K562 (cell line): ENCODE data around the gene NINL. TPM values are rescaled to one million over a fixed set of nuclear protein-coding genes. Genes with fewer than 3 reads are reported as not detected.

ENCODE experiments used
- ARID2 ChIP-seq: fragments of 450-650 bp; IDR thresholded peaks from 2 replicates; pipeline ENCODE4 v1.6.1; 2017; ENCODE audit warnings: antibody characterized with exemption, mild to moderate bottlenecking
- BMI1 ChIP-seq: fragments of 150-350 bp; IDR thresholded peaks from 2 replicates; pipeline ENCODE4 v1.6.1; 2014; ENCODE audit warnings: low read length
- ESRRB ChIP-seq: fragments of 250-450 bp; sonication (Bioruptor Pico); IDR thresholded peaks from 2 replicates; pipeline ENCODE4 v1.5.0; 2020; ENCODE audit warnings: mild to moderate bottlenecking, moderate library complexity, borderline replicate concordance
- GATAD2B ChIP-seq: fragments of 450-650 bp; IDR thresholded peaks from 2 replicates; pipeline ENCODE4 v1.6.1; 2017; ENCODE audit warnings: mild to moderate bottlenecking, borderline replicate concordance
- HDAC1 ChIP-seq, 2 experiments: fragments of 450-650 bp; IDR thresholded peaks; 2 replicates each; pipeline ENCODE4 v1.6.1; 2016 to 2017; ENCODE audit warnings: inconsistent platforms in 1 of 2, mild to moderate bottlenecking in 1 of 2, moderate library complexity in 1 of 2
- MAZ ChIP-seq, 2 experiments: fragments of 450-650 bp in 1 of 2; sonication (generic) in 1 of 2; formaldehyde crosslinking; IDR thresholded peaks in 1 of 2; conservative IDR thresholded peaks in 1 of 2; 2 replicates each; pipeline versions ENCODE4 v1.4.0 to v1.5.0; 2020; ENCODE audit warnings: mild to moderate bottlenecking in 1 of 2, missing genetic modification reagents in 1 of 2
- MEIS2 ChIP-seq: fragments of 450-650 bp; IDR thresholded peaks from 2 replicates; pipeline ENCODE4 v1.6.1; 2014; ENCODE audit warnings: mild to moderate bottlenecking; ENCODE audit not compliant: partially characterized antibody
- NRF1 ChIP-seq, 2 experiments: fragments of 450-650 bp; IDR thresholded peaks in 1 of 2; conservative IDR thresholded peaks in 1 of 2; 2 replicates each; pipeline ENCODE4 v1.6.1; 2014; ENCODE audit warnings: mild to moderate bottlenecking in 2 of 2
- PRPF4 ChIP-seq: fragments of 200-400 bp; formaldehyde crosslinking; IDR thresholded peaks from one replicate; pipeline ENCODE4 v1.6.1; 2017; ENCODE audit warnings: low read length, low read depth, mild to moderate bottlenecking; ENCODE audit not compliant: insufficient read depth, poor library complexity, severe bottlenecking
- RAD21 ChIP-seq, 2 experiments: fragments of 250-450 bp in 1 of 2; fragments of 450-650 bp in 1 of 2; sonication (Bioruptor Pico) in 1 of 2; formaldehyde crosslinking in 1 of 2; IDR thresholded peaks in 1 of 2; conservative IDR thresholded peaks in 1 of 2; 2 replicates each; pipeline versions ENCODE4 v1.4.0 to v1.8.0; 2020 to 2022; ENCODE audit warnings: mild to moderate bottlenecking in 2 of 2, moderate library complexity in 1 of 2
- RHOXF2B ChIP-seq: fragments of 250-450 bp; sonication (Bioruptor Pico); conservative IDR thresholded peaks from 2 replicates; pipeline ENCODE4 v1.5.1; 2021
- SPI1 ChIP-seq: IDR thresholded peaks from 2 replicates; pipeline ENCODE4 v1.6.1; 2011; ENCODE audit warnings: low read depth, low read length, control low read depth, borderline replicate concordance
- TEAD4 ChIP-seq, 2 experiments: sonication (generic) in 1 of 2; formaldehyde crosslinking in 1 of 2; IDR thresholded peaks; 2 replicates each; pipeline versions ENCODE4 v1.6.1 to v1.8.0; 2012 to 2022; ENCODE audit warnings: borderline replicate concordance in 1 of 2, inconsistent platforms in 1 of 2, low read length in 1 of 2, mild to moderate bottlenecking in 1 of 2, missing genetic modification reagents in 1 of 2
- THRAP3 ChIP-seq: fragments of 450-650 bp; IDR thresholded peaks from 2 replicates; pipeline ENCODE4 v1.6.1; 2016; ENCODE audit warnings: mild to moderate bottlenecking, inconsistent platforms, borderline replicate concordance
- ZFX ChIP-seq: sonication (generic); formaldehyde crosslinking; IDR thresholded peaks from 2 replicates; pipeline ENCODE4 v1.8.0; 2022; ENCODE audit warnings: mild to moderate bottlenecking, missing genetic modification reagents, moderate library complexity
- ZNF24 ChIP-seq: fragments of 450-650 bp; IDR thresholded peaks from 2 replicates; pipeline ENCODE4 v1.6.1; 2016
- polyA plus RNA-seq, 8 experiments: library from polyadenylated mRNA; depleted of rRNA in 4 of 8; stranded (reverse) in 5 of 8; unstranded in 3 of 8; fragments of >200 nt; fragmentation: Nextera tagmentation in 2 of 8; fragmentation: Illumina TruSeq in 1 of 8; extraction: Ambion mirVana in 2 of 8; extraction: Trizol in 1 of 8; gene quantifications; 2 replicates each; pipeline versions ENCODE4 v1.2.1 to v1.2.3, GENCODE V29; 2011 to 2014; ENCODE audit warnings: inconsistent platforms in 1 of 8, missing spikeins in 1 of 8
- total RNA-seq, 7 experiments: library from RNA; depleted of rRNA in 6 of 7; stranded (reverse); fragments of >200 nt in 6 of 7; fragmentation: Illumina TruSeq in 2 of 7; extraction: Trizol in 2 of 7; gene quantifications; 2 replicates each; pipeline versions ENCODE4 v1.2.1 to v1.2.3, GENCODE V29; 2011 to 2021; ENCODE audit warnings: low replicate concordance in 1 of 7
- TF ChIP-seq, protein P1 (sequence below): fragments of 250-450 bp; sonication (Bioruptor Pico); IDR thresholded peaks from 2 replicates; pipeline ENCODE4 v1.8.0; 2021; ENCODE audit warnings: moderate library complexity, mild to moderate bottlenecking, inconsistent platforms
- TF ChIP-seq, protein P2 (sequence below): fragments of 450-650 bp; formaldehyde crosslinking; IDR thresholded peaks from 2 replicates; pipeline ENCODE4 v1.4.0; 2020; ENCODE audit warnings: mild to moderate bottlenecking, moderate library complexity
- TF ChIP-seq, protein P3 (sequence below), 2 experiments: IDR thresholded peaks in 1 of 2; conservative IDR thresholded peaks in 1 of 2; 2 replicates each; pipeline ENCODE4 v1.6.1; 2016; ENCODE audit warnings: low read depth in 2 of 2, mild to moderate bottlenecking in 1 of 2, missing compliant biosample characterization in 1 of 2, missing genetic modification characterization in 1 of 2, moderate library complexity in 1 of 2
- TF ChIP-seq, protein P4 (sequence below): fragments of 450-650 bp; conservative IDR thresholded peaks from 2 replicates; pipeline ENCODE4 v1.6.1; 2016; ENCODE audit warnings: missing genetic modification characterization, low read depth, mild to moderate bottlenecking, missing compliant biosample characterization, moderate library complexity

NINL gene
- total and polyA plus RNA-seq, 9 of the 15 experiments (the other 6 are each of a cell fraction or from before 2014, with no cell fraction given), result 0.03 to 0.22 (median 0.05) TPM; not detected in 5

DNA sequence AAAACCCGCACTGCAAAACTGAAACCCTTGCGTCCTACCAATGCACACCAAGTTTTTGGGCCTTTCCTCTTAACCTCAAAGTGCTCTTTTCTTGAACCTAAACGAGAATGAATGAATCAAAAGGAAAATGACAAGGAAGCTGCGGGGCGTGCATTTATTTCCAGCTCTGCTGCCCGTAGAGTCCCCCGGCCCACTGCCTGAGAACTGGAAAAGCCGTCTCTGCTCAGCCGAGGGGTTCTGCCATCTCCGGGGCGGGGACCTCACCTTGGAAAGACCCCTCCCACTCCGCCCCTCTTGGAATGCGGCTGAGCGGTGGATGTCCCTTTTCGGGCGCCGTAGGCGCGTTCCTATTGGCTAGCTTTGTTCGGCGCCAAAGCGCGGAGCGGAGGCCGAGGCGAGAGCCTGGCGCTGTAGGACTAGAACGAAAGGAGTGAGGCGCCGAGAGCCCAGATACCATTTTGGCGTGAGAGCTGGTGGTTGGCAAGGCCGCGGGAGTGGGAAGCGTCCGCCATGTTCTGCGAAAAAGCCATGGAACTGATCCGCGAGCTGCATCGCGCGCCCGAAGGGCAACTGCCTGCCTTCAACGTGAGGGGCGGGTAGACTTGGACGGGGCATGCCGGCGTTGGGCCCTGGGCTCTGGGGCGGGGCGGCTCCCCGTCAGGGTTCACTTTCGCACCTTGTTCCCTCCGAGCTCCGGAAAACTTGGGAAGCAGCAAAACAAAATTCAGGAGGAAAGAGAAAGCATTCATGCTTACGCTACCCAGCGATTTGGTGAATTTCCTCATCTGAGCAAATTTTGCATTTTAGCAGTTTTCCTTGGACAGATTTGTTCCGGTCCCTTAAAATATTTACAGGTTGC lies 177.8 kb downstream of the NINL start, which contains the start of gene GINS1 (continued):
- TF ChIP-seq SPI1, result no peak
- no peak for TF ChIP-seq GATAD2B
- TF ChIP-seq MAZ (CRISPR knock-in tag; conservative IDR thresholded peaks at IDR 0.05 in 1 of 2, IDR thresholded peaks at IDR 0.05 in 1 of 2), result peak in 1 of 2 experiments; percentile 77; a peak in 2 of 4 replicates
- TF ChIP-seq ESRRB (CRISPR knock-in tag), result no peak
- peak; percentile 72 for TF ChIP-seq ZFX (CRISPR knock-in tag)
- TF ChIP-seq ARID2, result no peak
- no peak for TF ChIP-seq MEIS2
- TF ChIP-seq ZNF24, result peak; percentile 74; the same call in 1 of the 2 replicates
- TF ChIP-seq PRPF4, result no peak
- TF ChIP-seq NRF1 (conservative IDR thresholded peaks at IDR 0.05 in 1 of 2, IDR thresholded peaks at IDR 0.05 in 1 of 2), result peak; percentile 47 to 58
- TF ChIP-seq, protein P1, sequence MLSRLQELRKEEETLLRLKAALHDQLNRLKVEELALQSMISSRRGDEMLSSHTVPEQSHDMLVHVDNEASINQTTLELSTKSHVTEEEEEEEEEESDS (CRISPR knock-in tag), result no peak
- TF ChIP-seq TEAD4 (IDR thresholded peaks at IDR 0.05; ENCODE audit: low read length), result peak; percentile 85
- TF ChIP-seq TEAD4 (CRISPR knock-in tag; IDR thresholded peaks at IDR 0.05; ENCODE audit: borderline replicate concordance), result peak; percentile 66; the same call in 1 of the 2 replicates
- TF ChIP-seq, protein P2, sequence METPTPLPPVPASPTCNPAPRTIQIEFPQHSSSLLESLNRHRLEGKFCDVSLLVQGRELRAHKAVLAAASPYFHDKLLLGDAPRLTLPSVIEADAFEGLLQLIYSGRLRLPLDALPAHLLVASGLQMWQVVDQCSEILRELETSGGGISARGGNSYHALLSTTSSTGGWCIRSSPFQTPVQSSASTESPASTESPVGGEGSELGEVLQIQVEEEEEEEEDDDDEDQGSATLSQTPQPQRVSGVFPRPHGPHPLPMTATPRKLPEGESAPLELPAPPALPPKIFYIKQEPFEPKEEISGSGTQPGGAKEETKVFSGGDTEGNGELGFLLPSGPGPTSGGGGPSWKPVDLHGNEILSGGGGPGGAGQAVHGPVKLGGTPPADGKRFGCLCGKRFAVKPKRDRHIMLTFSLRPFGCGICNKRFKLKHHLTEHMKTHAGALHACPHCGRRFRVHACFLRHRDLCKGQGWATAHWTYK (CRISPR knock-in tag), result no peak
- no peak for TF ChIP-seq RHOXF2B (CRISPR knock-in tag)
- TF ChIP-seq HDAC1 (IDR thresholded peaks at IDR 0.05), result peak in 1 of 2 experiments; percentile 74; a peak in 2 of 4 replicates
- TF ChIP-seq, protein P3, sequence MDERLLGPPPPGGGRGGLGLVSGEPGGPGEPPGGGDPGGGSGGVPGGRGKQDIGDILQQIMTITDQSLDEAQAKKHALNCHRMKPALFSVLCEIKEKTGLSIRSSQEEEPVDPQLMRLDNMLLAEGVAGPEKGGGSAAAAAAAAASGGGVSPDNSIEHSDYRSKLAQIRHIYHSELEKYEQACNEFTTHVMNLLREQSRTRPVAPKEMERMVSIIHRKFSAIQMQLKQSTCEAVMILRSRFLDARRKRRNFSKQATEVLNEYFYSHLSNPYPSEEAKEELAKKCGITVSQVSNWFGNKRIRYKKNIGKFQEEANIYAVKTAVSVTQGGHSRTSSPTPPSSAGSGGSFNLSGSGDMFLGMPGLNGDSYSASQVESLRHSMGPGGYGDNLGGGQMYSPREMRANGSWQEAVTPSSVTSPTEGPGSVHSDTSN (CRISPR knock-in tag; IDR thresholded peaks at IDR 0.05; ENCODE audit: low read depth), result no peak
- TF ChIP-seq, protein P3 (tag; conservative IDR thresholded peaks at IDR 0.05; ENCODE audit: low read depth), result no peak
- TF ChIP-seq BMI1, result no peak
- TF ChIP-seq, protein P4, sequence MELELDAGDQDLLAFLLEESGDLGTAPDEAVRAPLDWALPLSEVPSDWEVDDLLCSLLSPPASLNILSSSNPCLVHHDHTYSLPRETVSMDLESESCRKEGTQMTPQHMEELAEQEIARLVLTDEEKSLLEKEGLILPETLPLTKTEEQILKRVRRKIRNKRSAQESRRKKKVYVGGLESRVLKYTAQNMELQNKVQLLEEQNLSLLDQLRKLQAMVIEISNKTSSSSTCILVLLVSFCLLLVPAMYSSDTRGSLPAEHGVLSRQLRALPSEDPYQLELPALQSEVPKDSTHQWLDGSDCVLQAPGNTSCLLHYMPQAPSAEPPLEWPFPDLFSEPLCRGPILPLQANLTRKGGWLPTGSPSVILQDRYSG (tag), result no peak
- no peak for TF ChIP-seq THRAP3
- TF ChIP-seq RAD21 (CRISPR knock-in tag; conservative IDR thresholded peaks at IDR 0.05 in 1 of 2, IDR thresholded peaks at IDR 0.05 in 1 of 2), result no peak
